ENCODE measurements around the gene ZIM2.

- TF ChIP-seq GATA3 (IDR thresholded peaks at IDR 0.05; ENCODE audit: low read depth, low read length) (no peak), GATA2 (IDR thresholded peaks at IDR 0.05; ENCODE audit: low read depth, low read length) (no peak)
Observed at GRCh38 chr19:56838909-56839651, 1.4 kb downstream of the ZIM2 start.

Data from SH-SY5Y (cell line).